Ishikawa (cell line): ENCODE data around the gene NUMA1.

Experiments
- RAD21 ChIP-seq: IDR thresholded peaks from 2 replicates; pipeline ENCODE4 v1.6.1; 2012; ENCODE audit warnings: low read depth
- TAF1 ChIP-seq: IDR thresholded peaks from 2 replicates; pipeline ENCODE4 v1.6.1; 2012; ENCODE audit warnings: low read depth, mild to moderate bottlenecking
- TCF12 ChIP-seq: IDR thresholded peaks from 2 replicates; pipeline ENCODE4 v1.6.1; 2012; ENCODE audit warnings: low read depth
- YY1 ChIP-seq: IDR thresholded peaks from 2 replicates; pipeline ENCODE4 v1.6.1; 2012; ENCODE audit warnings: low read depth
- TF ChIP-seq, protein P1 (sequence below): IDR thresholded peaks from 2 replicates; pipeline ENCODE4 v1.6.1; 2012; ENCODE audit warnings: low read depth, mild to moderate bottlenecking

- TF ChIP-seq TAF1 (no peak), RAD21 (no peak), YY1 (no peak), TCF12 (no peak)
- TF ChIP-seq, protein P1, sequence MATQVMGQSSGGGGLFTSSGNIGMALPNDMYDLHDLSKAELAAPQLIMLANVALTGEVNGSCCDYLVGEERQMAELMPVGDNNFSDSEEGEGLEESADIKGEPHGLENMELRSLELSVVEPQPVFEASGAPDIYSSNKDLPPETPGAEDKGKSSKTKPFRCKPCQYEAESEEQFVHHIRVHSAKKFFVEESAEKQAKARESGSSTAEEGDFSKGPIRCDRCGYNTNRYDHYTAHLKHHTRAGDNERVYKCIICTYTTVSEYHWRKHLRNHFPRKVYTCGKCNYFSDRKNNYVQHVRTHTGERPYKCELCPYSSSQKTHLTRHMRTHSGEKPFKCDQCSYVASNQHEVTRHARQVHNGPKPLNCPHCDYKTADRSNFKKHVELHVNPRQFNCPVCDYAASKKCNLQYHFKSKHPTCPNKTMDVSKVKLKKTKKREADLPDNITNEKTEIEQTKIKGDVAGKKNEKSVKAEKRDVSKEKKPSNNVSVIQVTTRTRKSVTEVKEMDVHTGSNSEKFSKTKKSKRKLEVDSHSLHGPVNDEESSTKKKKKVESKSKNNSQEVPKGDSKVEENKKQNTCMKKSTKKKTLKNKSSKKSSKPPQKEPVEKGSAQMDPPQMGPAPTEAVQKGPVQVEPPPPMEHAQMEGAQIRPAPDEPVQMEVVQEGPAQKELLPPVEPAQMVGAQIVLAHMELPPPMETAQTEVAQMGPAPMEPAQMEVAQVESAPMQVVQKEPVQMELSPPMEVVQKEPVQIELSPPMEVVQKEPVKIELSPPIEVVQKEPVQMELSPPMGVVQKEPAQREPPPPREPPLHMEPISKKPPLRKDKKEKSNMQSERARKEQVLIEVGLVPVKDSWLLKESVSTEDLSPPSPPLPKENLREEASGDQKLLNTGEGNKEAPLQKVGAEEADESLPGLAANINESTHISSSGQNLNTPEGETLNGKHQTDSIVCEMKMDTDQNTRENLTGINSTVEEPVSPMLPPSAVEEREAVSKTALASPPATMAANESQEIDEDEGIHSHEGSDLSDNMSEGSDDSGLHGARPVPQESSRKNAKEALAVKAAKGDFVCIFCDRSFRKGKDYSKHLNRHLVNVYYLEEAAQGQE, result no peak
Measured at GRCh38 chr11:72001285-72001684, 79.1 kb downstream of the NUMA1 start.
